GM19328 (cell line): ENCODE results near the gene AURKAIP1.
"Not testable (repeated sequence)": the region's sequence is repeated elsewhere in the genome, so short reads cannot be mapped to it uniquely, and the experiment has no call there.

Experiments
- ATAC-seq: cut with Tn5 transposase; IDR thresholded peaks from one replicate; pipeline ENCODE4 v1.9.1; 2021; ENCODE audit warnings: mild to moderate bottlenecking, moderate library complexity; ENCODE audit not compliant: unreplicated experiment

AURKAIP1 gene

DNA sequence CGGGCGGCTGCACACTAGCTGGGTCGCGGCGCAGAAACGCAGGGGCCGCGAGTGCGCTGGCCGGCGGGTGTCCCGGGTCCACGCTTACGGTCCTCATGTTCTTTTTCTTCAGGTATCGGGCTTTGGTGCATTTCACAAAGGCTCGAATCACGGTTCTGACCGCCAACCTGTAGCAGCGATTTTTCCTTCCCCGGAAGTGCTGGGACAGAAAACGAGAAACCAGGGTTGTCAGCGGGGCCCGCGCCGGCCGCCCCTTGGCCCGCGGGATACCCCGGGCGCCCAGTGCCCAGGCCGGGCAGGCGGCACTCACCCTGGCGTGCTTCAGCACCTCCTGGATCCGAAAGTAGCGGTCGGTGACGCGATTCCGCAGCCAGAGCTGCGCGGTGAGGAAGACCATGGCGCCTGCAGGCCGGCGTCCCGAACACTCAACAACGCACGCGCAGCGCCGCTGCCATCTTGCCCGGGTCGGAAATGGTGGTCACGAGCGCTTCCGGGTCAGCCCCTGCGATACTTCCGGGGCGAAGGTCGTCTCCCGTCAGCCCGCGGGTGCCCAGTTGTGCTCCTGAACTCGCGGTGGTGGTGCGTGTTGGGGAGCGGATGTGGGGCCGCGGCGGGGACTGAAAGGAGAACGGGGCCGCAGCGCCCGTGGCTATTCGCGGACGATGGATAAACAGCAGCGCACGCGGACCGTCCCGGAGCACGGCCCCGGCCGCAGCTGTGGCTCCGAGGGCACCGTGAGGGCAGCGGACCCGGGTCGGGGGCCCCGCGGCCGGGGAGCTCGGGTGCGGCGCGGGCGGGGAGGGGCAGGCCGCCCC lies 32.0 kb upstream of the AURKAIP1 start, which contains the start of gene MRPL20:
TSS of gene MRPL20 (minus strand) at position 473 of the 815 bp plus-strand sequence. CDS start at position 397, 76 bp downstream.
- peak; percentile 86 for ATAC-seq

DNA sequence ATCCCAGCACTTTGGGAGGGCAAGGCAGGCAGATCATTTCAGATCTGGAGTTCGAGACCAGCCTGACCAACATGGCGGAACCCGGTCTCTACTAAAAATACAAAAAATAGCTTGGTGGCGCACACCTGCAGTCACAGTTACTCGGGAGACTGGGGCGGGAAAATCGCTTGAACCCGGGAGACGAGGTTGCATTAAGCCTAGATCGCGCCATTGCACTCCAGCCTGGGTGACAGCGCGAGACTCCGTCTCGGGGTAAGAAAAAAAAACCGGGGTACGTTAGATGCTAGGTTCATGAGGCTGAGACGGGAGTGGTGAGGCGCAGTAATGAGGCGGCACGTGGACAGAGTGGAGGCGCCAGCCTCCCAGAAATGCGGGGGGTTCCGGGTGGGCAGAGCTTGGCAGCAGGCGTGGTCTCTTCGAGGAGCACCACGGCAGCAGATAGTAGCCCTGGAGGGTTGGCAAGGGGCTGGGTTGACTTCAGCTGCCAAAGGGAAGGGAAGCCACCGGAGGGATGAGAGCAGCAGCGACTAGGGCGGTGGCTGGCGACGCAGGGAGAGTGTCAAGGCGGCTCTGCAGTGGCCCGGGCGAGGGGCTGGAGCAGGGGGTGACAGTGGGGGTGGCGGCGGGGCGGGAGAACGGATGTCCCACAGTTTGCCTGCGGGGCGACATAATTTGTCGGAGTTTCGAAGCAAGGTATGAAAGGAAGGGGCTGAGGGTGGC lies 31.3 kb upstream of the AURKAIP1 start:
- no peak for ATAC-seq

DNA sequence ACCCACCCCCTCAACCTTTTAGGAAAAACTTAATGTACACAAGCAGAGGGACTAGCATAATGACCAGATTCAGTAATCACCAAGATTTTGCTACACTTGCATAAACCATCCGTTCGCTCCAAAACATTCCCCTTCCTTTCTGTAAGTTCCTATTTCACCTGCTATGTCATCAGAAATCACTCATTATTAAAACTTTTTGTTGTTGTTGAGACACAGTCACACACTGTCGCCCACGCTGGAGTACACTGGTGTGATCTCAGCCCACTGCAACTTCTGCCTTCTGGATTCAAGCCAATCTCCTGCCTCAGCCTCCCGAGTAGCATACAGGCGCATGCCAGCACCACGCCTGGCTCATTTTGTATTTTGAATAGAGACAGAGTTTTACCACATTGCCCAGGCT lies 28.6 kb upstream of the AURKAIP1 start:
- no peak for ATAC-seq

DNA sequence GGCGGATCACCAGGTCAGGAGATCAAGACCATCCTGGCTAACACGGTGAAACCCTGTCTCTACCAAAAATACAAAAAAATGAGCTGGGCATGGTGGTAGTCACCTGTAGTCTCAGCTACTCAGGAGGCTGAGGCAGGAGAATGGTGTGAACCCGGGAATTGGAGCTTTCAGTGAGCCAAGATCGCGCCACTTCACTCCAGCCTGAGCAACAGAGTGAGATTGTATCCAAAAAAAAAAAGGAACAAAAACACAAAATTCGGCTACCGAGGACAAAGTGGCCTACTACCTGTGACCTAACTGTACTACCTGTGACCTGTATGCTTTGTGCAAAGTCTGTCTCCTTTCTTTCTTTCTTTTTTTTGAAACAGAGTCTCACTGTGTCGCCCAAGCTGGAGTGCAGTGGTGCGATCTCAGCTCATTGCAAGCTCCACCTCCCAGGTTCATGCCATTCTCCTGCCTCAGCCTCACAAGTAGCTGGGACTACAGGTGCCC lies 27.9 kb upstream of the AURKAIP1 start:
- ATAC-seq: not testable (repeated sequence)

DNA sequence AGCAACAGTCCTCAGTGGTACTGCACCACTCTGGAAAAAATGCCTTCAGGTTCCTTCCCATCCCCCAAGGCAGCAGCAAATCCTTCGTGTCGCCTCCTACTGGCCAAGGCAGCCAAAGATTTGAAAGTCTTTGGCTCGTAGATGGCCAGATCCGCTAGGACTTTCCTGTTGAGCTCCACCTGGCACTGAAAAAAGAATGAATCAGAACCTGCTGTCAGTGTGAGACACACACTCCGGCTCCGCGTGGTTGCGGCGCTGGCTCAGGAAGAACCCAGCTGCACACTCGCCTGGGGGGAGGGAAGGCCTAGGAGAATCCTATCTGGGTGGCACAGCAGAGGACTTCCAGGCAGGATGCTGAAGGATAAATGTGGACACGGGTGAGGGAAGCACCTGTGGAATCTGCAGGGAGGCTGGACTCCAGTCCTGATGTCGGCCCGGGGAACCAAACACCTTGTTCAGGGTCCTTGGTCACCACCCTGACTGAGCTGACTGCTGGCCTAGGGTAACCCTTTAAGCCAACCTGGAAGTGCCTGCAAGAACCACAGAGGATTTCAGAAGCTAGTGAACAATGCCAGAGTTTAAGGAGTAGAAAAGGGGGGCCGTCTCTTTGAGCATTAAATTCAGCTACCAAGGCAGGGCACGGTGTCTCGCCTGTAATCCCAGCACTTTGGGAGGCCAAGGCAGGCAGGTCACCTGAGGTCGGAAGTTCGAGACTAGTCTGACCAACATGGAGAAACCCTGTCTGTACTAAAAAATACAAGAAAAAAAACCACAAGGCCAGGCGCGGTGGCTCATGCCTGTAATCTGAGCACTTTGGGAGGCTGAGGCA lies 27.3 kb upstream of the AURKAIP1 start:
- ATAC-seq: no peak

DNA sequence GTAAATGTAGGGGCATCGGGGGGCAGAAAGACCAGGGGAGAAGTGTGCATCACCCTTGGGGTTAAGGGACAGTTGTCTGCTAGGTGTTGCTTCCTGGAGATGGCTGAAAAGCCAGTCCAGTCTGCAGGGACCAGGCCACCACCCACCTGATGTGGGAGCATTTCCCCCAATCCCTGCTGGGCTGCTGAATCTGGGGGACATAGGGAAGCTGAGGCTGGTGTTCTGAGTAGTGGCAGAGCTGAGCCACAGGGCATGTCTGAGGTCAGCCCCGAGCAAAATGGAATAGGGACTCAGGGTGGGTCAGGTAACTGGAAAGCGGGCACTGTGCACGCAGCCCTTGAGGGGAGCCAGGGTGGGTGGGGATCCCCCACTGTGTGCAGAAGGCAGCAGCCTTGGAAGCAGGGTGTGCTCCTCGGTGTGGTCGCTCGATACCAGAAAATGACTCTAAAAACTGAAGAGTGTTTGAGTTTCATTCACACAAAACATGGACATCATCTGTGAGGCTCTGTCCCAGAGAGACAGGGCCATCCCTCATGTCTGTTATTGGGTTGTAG lies 26.5 kb upstream of the AURKAIP1 start:
- ATAC-seq: no peak

DNA sequence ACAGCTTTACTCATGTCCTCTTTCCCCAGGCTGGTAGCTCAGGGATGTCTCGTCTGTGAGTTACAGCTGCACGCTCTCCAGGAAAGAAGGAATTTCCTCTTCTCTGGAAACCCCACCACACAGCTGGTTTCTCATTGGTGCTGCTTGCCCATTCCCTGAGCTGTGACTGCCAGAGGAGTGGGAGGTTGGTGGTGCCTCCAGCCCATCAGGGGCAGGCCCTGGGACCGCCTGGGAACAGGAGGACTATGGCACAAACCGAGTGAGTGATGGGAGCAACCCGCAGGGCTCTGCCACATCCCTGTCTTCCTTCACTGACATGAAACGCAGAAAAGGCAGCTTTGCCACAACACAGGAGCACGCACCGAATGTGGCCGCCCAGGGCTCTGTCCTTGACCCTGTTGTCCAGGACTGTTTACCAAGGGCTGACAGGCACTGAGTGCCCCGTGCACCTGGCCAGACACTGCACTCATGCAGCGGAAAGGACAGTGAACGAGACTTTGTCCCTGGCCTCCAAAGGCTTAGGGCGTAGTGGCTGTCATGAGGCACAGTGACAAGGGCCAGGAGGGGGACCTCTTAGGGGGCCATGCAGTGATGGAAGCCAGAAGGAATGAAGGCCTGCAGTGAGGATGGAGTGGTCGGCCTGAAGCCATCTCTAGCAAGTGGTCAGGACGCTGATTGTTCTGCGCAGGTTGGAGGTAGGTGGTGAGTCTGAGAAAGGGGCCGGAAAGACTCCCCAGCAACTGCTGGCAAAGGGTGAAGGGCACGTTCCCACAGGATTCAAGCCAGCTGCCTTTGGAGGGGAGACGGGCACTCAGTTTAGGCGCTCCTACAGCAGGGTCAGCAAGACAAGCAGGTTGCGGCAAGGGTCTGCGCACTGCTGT lies 25.8 kb upstream of the AURKAIP1 start:
- no peak for ATAC-seq

DNA sequence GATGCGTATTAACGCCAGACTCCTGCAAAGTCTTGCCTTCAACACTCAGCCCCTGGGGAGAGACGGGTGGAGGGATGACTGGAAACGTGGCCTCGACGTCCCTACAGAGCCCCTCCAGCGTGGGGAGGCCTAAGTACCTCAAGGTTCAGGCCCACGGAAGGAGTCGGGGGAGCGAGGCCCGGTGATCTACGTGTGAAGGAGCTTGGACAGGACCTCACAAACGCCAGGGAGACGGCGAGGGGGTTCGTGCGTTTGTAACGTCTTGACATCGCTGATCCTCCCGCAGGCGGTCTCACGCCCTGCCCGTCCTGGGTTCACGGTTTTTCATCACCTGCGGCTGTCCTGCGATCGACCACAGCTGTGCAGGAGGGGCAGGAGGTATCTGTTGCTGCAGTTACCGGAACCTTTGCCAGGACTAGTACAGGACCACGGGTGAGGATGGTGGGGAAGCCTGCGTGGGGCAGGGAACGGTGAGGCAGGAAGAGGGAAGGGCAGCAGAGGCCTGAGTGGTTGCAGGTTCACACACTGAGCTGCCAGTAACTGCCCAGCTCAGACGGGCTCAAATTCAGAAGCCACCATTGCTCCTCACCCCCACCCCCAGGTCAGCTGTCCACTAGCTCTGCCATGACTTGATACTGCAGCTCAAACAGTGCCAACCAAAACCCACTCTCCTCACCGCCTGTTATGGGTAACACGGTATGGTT lies 25.0 kb upstream of the AURKAIP1 start:
- ATAC-seq: no peak

DNA sequence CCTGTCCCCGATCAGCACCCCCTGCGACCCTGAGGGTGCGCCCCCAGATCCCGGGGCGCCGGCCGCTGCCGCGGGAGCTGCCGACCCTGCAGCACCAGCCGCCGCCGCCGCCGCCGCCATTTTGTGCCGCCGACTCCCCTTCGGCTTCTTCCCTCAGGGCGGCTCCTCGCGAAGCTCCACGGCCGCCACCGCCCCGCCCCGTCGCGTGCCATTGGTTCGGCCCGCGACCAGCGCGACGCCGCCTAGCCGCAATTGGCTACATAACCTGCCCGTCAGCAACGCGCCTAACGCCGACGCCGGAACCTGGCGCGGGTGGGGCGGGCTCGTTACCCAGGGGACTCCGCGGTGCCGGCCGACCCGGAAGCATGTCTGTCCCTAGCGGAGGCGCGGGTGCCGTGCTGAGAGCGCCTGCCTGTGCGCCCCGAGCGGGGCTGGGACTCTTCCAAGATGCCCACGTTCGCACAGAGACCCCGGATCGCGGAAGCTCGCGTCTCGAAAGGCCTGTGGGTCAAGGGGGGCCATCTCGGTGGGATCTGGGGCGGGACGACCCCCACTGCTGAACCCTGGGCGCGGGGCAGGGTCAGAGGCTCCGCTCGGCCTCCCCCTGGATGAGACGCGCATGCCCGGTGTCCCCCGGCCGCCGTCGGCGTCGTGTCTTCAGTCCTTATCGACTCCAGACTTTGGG lies 24.3 kb upstream of the AURKAIP1 start, which contains the start of gene CCNL2:
TSS of gene CCNL2 (minus strand) at position 149 of the 685 bp plus-strand sequence. CDS start at position 120, 29 bp downstream.
- ATAC-seq: peak; percentile 93

DNA sequence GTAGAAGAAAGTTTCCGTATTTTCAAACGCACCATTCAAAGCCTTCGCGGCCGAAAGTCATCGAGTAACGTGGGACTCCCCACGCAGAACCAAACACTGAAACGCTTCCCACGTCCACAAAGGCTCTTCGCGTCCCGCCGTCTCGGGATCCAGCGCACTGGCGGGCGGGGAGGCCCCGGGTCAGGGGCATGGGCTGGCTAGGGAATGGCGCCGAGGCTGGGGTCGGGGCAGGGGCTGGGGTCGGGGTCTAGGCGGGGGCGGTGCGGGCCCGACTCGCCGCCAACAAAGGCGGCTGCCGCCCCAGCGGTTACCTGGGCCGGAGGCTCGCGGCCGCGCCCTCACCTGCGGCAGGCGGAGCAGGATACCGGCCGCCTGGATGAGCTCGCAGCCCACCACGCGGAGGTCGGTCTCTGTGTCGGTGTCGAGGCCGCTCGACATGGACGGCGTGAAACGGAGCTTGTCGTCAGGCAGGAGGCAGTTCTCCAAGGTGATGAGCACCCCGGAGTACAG lies 23.7 kb upstream of the AURKAIP1 start:
- peak; percentile 14 for ATAC-seq

DNA sequence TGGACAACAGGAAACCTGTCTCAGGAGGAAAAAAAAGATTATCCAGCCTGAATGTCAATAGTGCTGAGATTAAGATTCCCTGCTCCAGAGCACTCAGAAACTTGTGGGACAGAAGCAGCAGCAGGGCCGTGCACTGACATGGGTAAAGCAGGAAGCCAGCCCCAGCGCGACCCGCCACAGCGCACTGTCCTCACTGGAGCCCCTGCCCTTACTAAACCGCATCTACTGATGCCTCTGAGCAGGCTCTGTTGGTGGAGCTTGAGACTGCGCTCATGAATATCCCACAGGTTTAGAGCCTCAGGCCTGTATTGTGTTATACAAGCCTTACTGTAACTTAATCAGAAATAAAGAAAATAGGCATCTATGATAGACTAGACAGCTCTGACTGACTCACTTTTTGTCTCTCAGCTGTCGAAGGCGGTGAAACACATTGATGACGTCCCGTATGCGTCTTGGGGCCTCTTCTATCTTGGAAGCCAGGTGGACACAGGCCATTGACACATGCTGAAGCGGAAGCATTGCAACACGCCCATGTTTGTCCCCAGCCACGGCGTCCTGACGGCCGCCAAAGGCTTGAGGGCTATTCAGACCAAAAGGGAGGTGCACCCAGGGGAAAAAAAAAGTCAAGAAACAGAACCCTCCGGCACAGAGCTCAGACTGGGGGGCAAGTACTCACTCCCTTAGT lies 23.0 kb upstream of the AURKAIP1 start:
- ATAC-seq: no peak

DNA sequence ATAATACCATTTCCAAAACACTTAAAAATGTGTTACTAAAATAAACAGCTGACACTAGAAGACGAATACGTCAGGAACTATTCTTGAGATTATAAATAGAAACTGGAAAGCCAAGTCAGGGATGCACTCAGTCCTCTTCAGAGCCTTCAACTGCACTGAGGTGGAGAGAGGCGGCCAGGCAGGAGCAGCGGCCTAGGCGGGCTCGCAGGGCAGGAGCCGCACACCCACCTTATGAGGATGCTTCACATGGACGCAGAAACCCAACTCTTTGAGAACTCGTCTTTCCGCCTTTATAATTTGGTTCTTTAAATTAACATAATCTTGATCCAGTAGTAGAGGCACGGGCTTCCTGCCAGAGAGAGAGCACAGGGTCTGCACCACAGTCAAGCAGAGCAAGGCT lies 20.2 kb upstream of the AURKAIP1 start:
- no peak for ATAC-seq

DNA sequence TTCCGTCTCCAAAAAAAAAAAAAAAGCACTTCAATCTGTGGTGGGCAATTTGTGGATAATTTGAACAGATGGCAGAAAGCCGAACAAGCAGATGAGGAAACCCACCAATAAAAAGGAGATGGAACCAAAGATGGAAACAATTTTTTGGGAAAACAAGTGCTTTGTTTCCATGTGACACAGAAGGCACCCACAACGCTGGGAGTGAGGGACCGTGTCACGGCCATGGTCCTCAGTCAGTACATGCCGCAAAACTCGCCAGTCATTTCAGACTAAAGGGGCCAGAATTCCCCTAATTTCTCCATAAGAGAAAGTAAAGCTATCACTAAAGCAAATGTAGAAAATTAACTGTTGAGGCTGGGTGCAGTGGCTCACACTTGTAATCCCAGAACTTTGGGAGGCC lies 19.1 kb upstream of the AURKAIP1 start:
- ATAC-seq: no peak

DNA sequence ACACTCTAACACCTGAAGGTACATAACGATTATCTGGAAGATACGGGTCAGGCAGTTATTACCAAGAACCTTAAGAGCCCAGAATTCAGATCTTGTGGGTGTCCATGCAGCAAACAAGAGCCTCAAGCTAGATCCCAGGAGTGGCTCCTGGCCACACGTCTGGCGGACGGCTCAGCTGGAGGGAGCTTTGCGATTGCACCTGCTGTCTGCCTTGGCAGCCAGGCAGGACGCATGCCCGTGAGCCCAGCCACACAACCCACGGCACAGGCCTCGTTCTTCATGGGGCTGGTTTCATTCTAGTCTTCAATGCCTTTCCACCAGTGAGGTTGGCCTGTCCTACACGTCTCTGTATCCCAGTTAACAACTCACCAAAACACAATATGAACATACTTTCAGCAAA lies 18.4 kb upstream of the AURKAIP1 start:
- ATAC-seq: no peak

DNA sequence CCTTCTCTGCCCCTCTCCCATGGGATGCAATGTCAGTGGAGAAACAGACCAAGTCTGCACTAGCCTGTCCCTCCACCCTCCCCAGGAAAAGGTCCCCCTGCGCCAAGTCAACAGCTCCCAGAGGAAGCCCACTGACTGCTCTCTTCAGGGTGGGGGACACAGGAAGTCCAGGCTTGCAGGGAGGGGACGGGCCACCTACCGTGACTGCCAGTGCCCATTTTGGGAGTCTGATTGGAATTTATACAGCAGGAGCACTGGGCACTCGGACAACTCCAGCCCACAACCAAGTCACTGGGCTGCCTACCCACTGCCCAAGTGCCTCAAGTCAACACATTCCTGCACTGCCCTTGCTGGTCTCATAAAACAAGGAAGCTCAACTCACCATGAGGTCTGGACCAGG lies 18.0 kb upstream of the AURKAIP1 start:
- ATAC-seq: no peak

DNA sequence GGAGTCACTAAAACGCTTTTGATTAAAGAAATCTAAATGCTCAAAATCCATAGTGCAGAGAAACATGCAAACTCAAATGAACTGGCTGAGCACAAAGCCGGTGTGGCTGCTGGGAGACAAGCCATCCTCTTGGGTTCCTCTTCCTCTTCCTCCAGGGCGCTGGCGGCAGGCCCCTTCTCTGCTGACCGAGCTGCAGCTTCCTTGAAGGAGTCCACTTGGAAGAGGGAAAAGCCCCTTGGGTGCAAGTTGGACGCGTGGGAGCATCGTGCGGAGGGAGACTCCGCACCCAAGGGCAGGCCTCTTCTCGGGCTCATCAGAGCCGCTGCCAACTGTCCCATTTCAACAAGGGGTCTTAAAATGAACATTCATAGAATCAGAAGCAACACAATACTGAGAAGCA lies 16.2 kb upstream of the AURKAIP1 start:
- no peak for ATAC-seq

DNA sequence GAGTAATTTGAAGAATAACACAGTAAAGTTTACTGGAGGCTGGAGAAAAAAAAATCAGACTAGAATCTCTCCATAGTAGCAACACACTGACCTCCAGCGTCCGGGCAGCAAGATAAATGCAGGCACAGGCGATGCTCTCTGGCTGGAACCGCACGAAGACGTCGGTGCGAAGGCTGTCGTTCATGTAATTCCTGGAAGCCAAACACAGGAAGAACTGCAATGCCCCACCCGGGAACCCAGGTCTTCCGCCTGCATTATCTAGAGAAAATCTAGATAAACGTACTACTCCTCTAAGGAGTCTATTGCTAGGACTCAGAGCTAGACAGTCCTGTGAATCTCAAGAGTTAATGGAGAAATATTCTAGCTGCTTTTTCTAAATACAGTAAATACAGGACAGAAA lies 15.7 kb upstream of the AURKAIP1 start:
- ATAC-seq: no peak

DNA sequence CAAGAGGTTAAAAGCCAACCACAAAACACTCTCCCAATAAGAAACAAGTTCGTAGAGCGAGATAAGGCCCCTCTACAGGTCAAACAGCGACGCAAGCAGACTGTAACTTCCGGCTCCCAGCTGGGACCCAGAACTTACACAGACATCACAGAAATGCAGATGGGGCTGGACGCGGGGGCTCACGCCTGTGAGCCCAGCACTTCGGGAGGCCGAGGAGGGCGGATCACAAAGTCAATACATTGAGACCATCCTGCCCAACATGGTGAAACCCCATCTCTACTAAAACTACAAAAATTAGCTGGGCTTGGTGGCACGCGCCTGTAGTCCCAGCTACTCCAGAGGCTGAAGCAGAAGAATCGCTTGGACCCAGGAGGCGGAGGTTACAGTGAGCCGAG lies 13.1 kb upstream of the AURKAIP1 start:
- ATAC-seq: no peak
